ENCODE results near the gene LIPK. TPM values are rescaled to one million over a fixed set of nuclear protein-coding genes. Genes with fewer than 3 reads are reported as not detected.

The LIPK gene
- total RNA-seq, 4 donors from 2014 or later = not detected

GRCh38 chr10:88794731-88795130 lies 88.7 kb downstream of the LIPK start:
- H3K27ac ChIP-seq (replicated peaks in 1 of 4) = no peak overlapping the region
- no peaks in the 10 kb centered on the region for H3K27me3 ChIP-seq
- no peak for TF ChIP-seq POLR2A (IDR thresholded peaks at IDR 0.05; ENCODE audit: low read depth)
- TF ChIP-seq CTCF (IDR thresholded peaks at IDR 0.05) = no peak
- no peak for TF ChIP-seq EP300 (IDR thresholded peaks at IDR 0.05)
- no peak for TF ChIP-seq POLR2AphosphoS5 (IDR thresholded peaks at IDR 0.05)
- intact Hi-C loops (cut with DNase I) = no loop called here
- 74% methylated on average over 1 of the region's 1 CpG for WGBS
- no peak for DNase-seq (ENCODE audit: extremely low spot score)
- H3K4me3 ChIP-seq = no peak overlapping the region
- no peaks in the 10 kb centered on the region for H3K9me3 ChIP-seq
- H3K4me1 ChIP-seq = no peaks in the 10 kb centered on the region
- no peaks in the 10 kb centered on the region for H3K36me3 ChIP-seq

- Histone ChIP-seq H3K9me3 (no peaks in the 10 kb centered on the region), H3K36me3 (no peaks in the 10 kb centered on the region), H3K27ac (replicated peaks in 1 of 4) (no peak overlapping the region), H3K4me3 (no peak overlapping the region), H3K27me3 (no peaks in the 10 kb centered on the region), H3K4me1 (no peaks in the 10 kb centered on the region)
- no peak for TF ChIP-seq POLR2AphosphoS5 (IDR thresholded peaks at IDR 0.05)
- no peak for TF ChIP-seq POLR2A (IDR thresholded peaks at IDR 0.05; ENCODE audit: low read depth)
- TF ChIP-seq CTCF (IDR thresholded peaks at IDR 0.05) = no peak
- no peak for TF ChIP-seq EP300 (IDR thresholded peaks at IDR 0.05)
- DNase-seq (ENCODE audit: extremely low spot score) = no peak
- intact Hi-C loops (cut with DNase I) = loop anchor here (10.0 kb wide), 1 partner anchor 216 kb away; the partner anchor contains the start of genes LIPJ and RNLS
- WGBS = 79% methylated on average over 2 of the region's 2 CpGs
Measured at GRCh38 chr10:88800152-88801125, 94.4 kb downstream of the LIPK start.

Other genes starting within 250 kb of the LIPK start
- 10 to 100 TPM in 2 of 4 donors, 1 to 10 TPM in 2; 6.7 to 12.9 (median 10.9) TPM for gene RNLS, start 122.9 kb upstream of the LIPK start, total RNA-seq
- under 1 TPM in 1 of 4 donors, not detected in 3; 0.19 TPM for gene LIPJ, start 119.5 kb upstream of the LIPK start, total RNA-seq
- not detected for gene LIPF, start 41.8 kb upstream of the LIPK start, total RNA-seq
- gene LIPN, start 53.8 kb downstream of the LIPK start, total RNA-seq = under 1 TPM in 1 of 4 donors, not detected in 3; 0.33 TPM
- gene LIPM, start 96.5 kb downstream of the LIPK start, total RNA-seq = not detected
- gene ANKRD22, start 145.6 kb downstream of the LIPK start, total RNA-seq = not detected
- 10 to 100 TPM in 3 of 4 donors, 1 to 10 TPM in 1; 8.6 to 27.4 (median 14.7) TPM for gene STAMBPL1, start 174.0 kb downstream of the LIPK start, total RNA-seq
- 1,000 to 10,000 TPM; 6,391 to 8,723 (median 8,539) TPM for gene ACTA2, start 246.5 kb downstream of the LIPK start, total RNA-seq